CD14-positive monocyte (primary cell): ENCODE results near the gene NPAS3. TPM values are rescaled to one million over a fixed set of nuclear protein-coding genes. Genes with fewer than 3 reads are reported as not detected.

Experiments used
- DNase-seq, 3 donors: peaks; one replicate each; pipeline ENCODE4 v3.0.0-alpha.2; 2011 to 2022
- H2AFZ ChIP-seq: 2 replicates; pipeline ENCODE4 v1.6.0; 2012; ENCODE audit warnings: mild to moderate bottlenecking, low read depth, low read length, inconsistent platforms; ENCODE audit not compliant: insufficient read depth, poor library complexity, severe bottlenecking
- H3K27ac ChIP-seq, 2 donors: 1 replicate in 1 of 2; 2 replicates in 1 of 2; pipeline ENCODE4 v1.5.1; 2012 to 2013; ENCODE audit warnings: low read length in 2 of 2, control low read depth in 1 of 2, inconsistent platforms in 1 of 2, low read depth in 1 of 2, mild to moderate bottlenecking in 1 of 2
- H3K27me3 ChIP-seq, 2 donors: one replicate each; pipeline versions ENCODE4 v1.6.0 to v1.6.1; 2011 to 2013; ENCODE audit warnings: low read length in 2 of 2; ENCODE audit not compliant: control insufficient read depth in 2 of 2, insufficient read depth in 2 of 2
- H3K36me3 ChIP-seq, 2 donors: replicated peaks in 1 of 2; 1 replicate in 1 of 2; 2 replicates in 1 of 2; pipeline versions ENCODE4 v1.5.1 to v1.6.1; 2012 to 2013; ENCODE audit warnings: low read length in 2 of 2, control low read depth in 1 of 2, inconsistent platforms in 1 of 2, mild to moderate bottlenecking in 1 of 2; ENCODE audit not compliant: insufficient read depth in 2 of 2, control insufficient read depth in 1 of 2
- H3K4me1 ChIP-seq, 2 donors: 1 replicate in 1 of 2; 2 replicates in 1 of 2; pipeline versions ENCODE4 v1.5.1 to v1.6.1; 2012 to 2013; ENCODE audit warnings: low read length in 2 of 2, control low read depth in 1 of 2, inconsistent platforms in 1 of 2, mild to moderate bottlenecking in 1 of 2, moderate library complexity in 1 of 2; ENCODE audit not compliant: insufficient read depth in 2 of 2, control insufficient read depth in 1 of 2
- H3K4me2 ChIP-seq: replicated peaks from 2 replicates; pipeline ENCODE3; 2012; ENCODE audit warnings: low read length, moderate library complexity, mild to moderate bottlenecking; ENCODE audit not compliant: poor library complexity, severe bottlenecking; ENCODE audit errors: extremely low read depth
- H3K4me3 ChIP-seq, 3 experiments: fragments of 200-600 bp in 1 of 3; sonication (generic) in 1 of 3; replicated peaks in 1 of 3; 1 replicate in 2 of 3; 2 replicates in 1 of 3; pipeline ENCODE4 v1.5.1; 2011 to 2013; ENCODE audit warnings: low read length in 3 of 3, mild to moderate bottlenecking in 3 of 3, control low read depth in 2 of 3, low read depth in 2 of 3, inconsistent platforms in 1 of 3, moderate library complexity in 1 of 3
- H3K79me2 ChIP-seq: 2 replicates; pipeline ENCODE4 v1.6.0; 2012; ENCODE audit warnings: mild to moderate bottlenecking, control low read depth, inconsistent platforms, low read length, moderate library complexity; ENCODE audit not compliant: insufficient read depth
- H3K9ac ChIP-seq: 2 replicates; pipeline ENCODE4 v1.6.0; 2017; ENCODE audit warnings: low read length, mild to moderate bottlenecking; ENCODE audit not compliant: insufficient read depth, poor library complexity, severe bottlenecking
- H3K9me3 ChIP-seq, 2 donors: replicated peaks in 1 of 2; 1 replicate in 1 of 2; 2 replicates in 1 of 2; pipeline versions ENCODE4 v1.5.1 to v1.6.1; 2012 to 2013; ENCODE audit warnings: low read length in 2 of 2, control low read depth in 1 of 2; ENCODE audit not compliant: control insufficient read depth in 1 of 2, insufficient read depth in 1 of 2
- H4K20me1 ChIP-seq: 2 replicates; pipeline ENCODE4 v1.6.0; 2012; ENCODE audit warnings: mild to moderate bottlenecking, low read length, control low read depth, moderate library complexity; ENCODE audit not compliant: insufficient read depth
- H3K27ac Mint-ChIP-seq, 7 donors: one replicate each; pipeline ENCODE4 v1.8.0; 2020; ENCODE audit warnings: mild to moderate bottlenecking in 7 of 7, mixed read lengths in 7 of 7, moderate library complexity in 6 of 7, inconsistent platforms in 2 of 7
- H3K27me3 Mint-ChIP-seq, 3 donors: one replicate each; pipeline ENCODE4 v1.8.0; 2021 to 2022; ENCODE audit warnings: low read depth in 3 of 3, mild to moderate bottlenecking in 3 of 3, mixed read lengths in 3 of 3, moderate library complexity in 3 of 3, inconsistent platforms in 1 of 3
- H3K36me3 Mint-ChIP-seq, 2 donors: one replicate each; pipeline ENCODE4 v1.8.0; 2020; ENCODE audit warnings: mixed read lengths in 2 of 2, inconsistent platforms in 1 of 2, mild to moderate bottlenecking in 1 of 2
- H3K4me1 Mint-ChIP-seq: one replicate; pipeline ENCODE4 v1.8.0; 2020; ENCODE audit warnings: mild to moderate bottlenecking, mixed read lengths
- H3K4me3 Mint-ChIP-seq, 2 donors: one replicate each; pipeline ENCODE4 v1.8.0; 2020; ENCODE audit warnings: mild to moderate bottlenecking in 2 of 2, mixed read lengths in 2 of 2, moderate library complexity in 1 of 2
- H3K9me3 Mint-ChIP-seq, 7 donors: one replicate each; pipeline ENCODE4 v1.8.0; 2020 to 2022; ENCODE audit warnings: mixed read lengths in 7 of 7, mild to moderate bottlenecking in 6 of 7, moderate library complexity in 6 of 7, inconsistent platforms in 2 of 7
- CTCF ChIP-seq: fragments of 200-600 bp; IDR thresholded peaks from one replicate; pipeline ENCODE4 v1.8.0; 2022; ENCODE audit warnings: antibody characterized with exemption, mild to moderate bottlenecking
- whole genome bisulfite sequencing: methylation state at CpG from one replicate; pipeline ENCODE4 v1.1.5; 2013; ENCODE audit warnings: missing lambda C conversion rate; ENCODE audit not compliant: insufficient coverage; 5-methylcytosine and 5-hydroxymethylcytosine counted together
- intact Hi-C, 2 donors: fragments of 100-400 bp; cut with micrococcal nuclease; formaldehyde crosslinking; loops; one replicate each; pipeline versions ENCODE4 v1.15.0 to v1.15.1; 2023
- polyA plus RNA-seq, 3 donors: library from polyadenylated mRNA; depleted of rRNA in 1 of 3; unstranded in 2 of 3; stranded (reverse) in 1 of 3; fragments of 300-500 nt in 2 of 3; fragments of >200 nt in 1 of 3; fragmentation: Illumina TruSeq in 2 of 3; gene quantifications; 1 replicate in 2 of 3; 2 replicates in 1 of 3; pipeline ENCODE4 v1.2.3, GENCODE V29; 2012 to 2021

Gene NPAS3
- polyA plus RNA-seq, 3 donors, result not detected

GRCh38 chr14:33675415-33676130 lies 736.9 kb downstream of the NPAS3 start:
- Histone ChIP-seq H4K20me1 (no peaks in the 10 kb centered on the region), H3K79me2 (no peaks in the 10 kb centered on the region), H3K4me3 (no peak overlapping the region), H3K27ac (no peak overlapping the region), H3K27me3 (no peaks in the 10 kb centered on the region), H3K9ac (no peak overlapping the region), H3K9me3 (no peaks in the 10 kb centered on the region), H3K4me2 (no peak overlapping the region), H2AFZ (no peak overlapping the region), H3K4me1 (no peaks in the 10 kb centered on the region), H3K36me3 (no peaks in the 10 kb centered on the region)
- Mint-ChIP-seq H3K9me3 (peaks cover 0 to 2% (median 0%) of the 10 kb centered on the region in 7 donors), H3K27me3 (peaks cover 0 to 2% (median 2%) of the 10 kb centered on the region in 3 donors), H3K4me3 (no peak overlapping the region), H3K27ac (no peak overlapping the region), H3K4me1 (no peaks in the 10 kb centered on the region), H3K36me3 (no peaks in the 10 kb centered on the region)
- no peak for TF ChIP-seq CTCF
- intact Hi-C loops, result no loop called here
- no peak for DNase-seq
- WGBS, result no CpG with 5 or more reads among the region's 5 CpGs

GRCh38 chr14:33676135-33676566 lies 737.5 kb downstream of the NPAS3 start:
- H4K20me1 ChIP-seq, result no peaks in the 10 kb centered on the region
- Mint-ChIP-seq H3K36me3 (no peaks in the 10 kb centered on the region), H3K27ac (no peak overlapping the region), H3K4me3 (no peak overlapping the region), H3K9me3 (peaks cover 0 to 2% (median 0%) of the 10 kb centered on the region in 7 donors), H3K27me3 (peaks cover 0 to 2% (median 2%) of the 10 kb centered on the region in 3 donors), H3K4me1 (no peaks in the 10 kb centered on the region)
- WGBS, result 40% methylated on average over 6 of the region's 7 CpGs
- no peak overlapping the region for H3K9ac ChIP-seq
- H3K4me1 ChIP-seq, result no peaks in the 10 kb centered on the region
- no peak for DNase-seq
- H3K27ac ChIP-seq, result no peak overlapping the region
- no peaks in the 10 kb centered on the region for H3K79me2 ChIP-seq
- no peak overlapping the region for H3K4me2 ChIP-seq
- no peak overlapping the region for H2AFZ ChIP-seq
- no peaks in the 10 kb centered on the region for H3K27me3 ChIP-seq
- no peaks in the 10 kb centered on the region for H3K9me3 ChIP-seq
- intact Hi-C loops, result no loop called here
- no peak for TF ChIP-seq CTCF
- no peak overlapping the region for H3K4me3 ChIP-seq
- H3K36me3 ChIP-seq, result no peaks in the 10 kb centered on the region
